ENCODE results near the gene SLC27A2.

The SLC27A2 gene

DNA sequence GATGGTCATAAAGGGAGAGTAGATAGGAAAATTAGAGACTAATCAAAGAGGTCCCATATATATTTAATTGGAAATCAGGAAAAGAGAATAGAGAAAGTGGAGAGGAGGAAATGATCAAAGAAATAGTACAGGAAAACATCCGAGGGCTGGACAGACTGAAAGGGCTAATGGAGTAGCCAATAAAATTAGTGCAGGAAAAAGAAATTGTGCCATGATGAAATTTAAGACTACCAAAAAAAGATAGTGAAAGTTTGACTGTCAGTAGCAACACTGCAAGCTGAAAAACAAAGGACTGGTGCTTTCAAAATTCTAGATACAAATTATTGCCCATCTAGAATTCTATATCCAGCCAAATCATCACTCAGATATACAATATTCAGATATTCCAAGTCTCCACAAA is 36.3 kb downstream of the SLC27A2 start:
- H3K27me3 ChIP-seq (replicated peaks; ENCODE audit: control insufficient read depth, insufficient read depth, low read length, poor library complexity, severe bottlenecking): no peaks in the 10 kb centered on the region
- H3K4me1 ChIP-seq (ENCODE audit: control insufficient read depth, insufficient read depth, low read length, poor library complexity, severe bottlenecking): no peaks in the 10 kb centered on the region
- H3K27ac ChIP-seq (ENCODE audit: insufficient read depth, low read length, poor library complexity, severe bottlenecking): no peak overlapping the region
- no peak overlapping the region for H3K4me3 ChIP-seq (ENCODE audit: insufficient read depth, low read depth, low read length, poor library complexity, severe bottlenecking)
- H3K36me3 ChIP-seq (ENCODE audit: control insufficient read depth, insufficient read depth, low read length): no peaks in the 10 kb centered on the region
- no peaks in the 10 kb centered on the region for H3K9me3 ChIP-seq (ENCODE audit: control insufficient read depth, low read length)
- DNase-seq: no peak

DNA sequence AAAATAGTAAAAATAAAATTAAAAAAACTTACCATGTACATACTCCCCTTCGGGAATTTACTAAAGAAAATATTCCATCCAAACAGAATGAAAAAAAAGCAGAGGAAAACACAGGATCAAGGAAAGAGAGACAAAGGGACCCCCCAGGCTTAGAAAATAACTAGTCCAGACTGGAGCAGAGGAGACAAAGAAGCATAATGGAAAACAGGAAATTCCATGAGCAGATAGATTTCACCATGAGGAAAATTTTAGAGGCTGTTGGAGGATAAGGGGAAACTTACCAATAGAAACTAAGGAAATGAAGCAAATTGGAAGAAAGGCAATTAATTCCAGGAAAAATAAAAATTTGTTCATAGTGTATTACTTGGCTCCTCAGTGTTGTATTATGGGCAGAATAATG is 36.7 kb downstream of the SLC27A2 start:
- H3K27ac ChIP-seq (ENCODE audit: insufficient read depth, low read length, poor library complexity, severe bottlenecking): no peak overlapping the region
- DNase-seq: no peak
- no peaks in the 10 kb centered on the region for H3K4me1 ChIP-seq (ENCODE audit: control insufficient read depth, insufficient read depth, low read length, poor library complexity, severe bottlenecking)
- no peaks in the 10 kb centered on the region for H3K9me3 ChIP-seq (ENCODE audit: control insufficient read depth, low read length)
- no peak overlapping the region for H3K4me3 ChIP-seq (ENCODE audit: insufficient read depth, low read depth, low read length, poor library complexity, severe bottlenecking)
- no peaks in the 10 kb centered on the region for H3K27me3 ChIP-seq (replicated peaks; ENCODE audit: control insufficient read depth, insufficient read depth, low read length, poor library complexity, severe bottlenecking)
- no peaks in the 10 kb centered on the region for H3K36me3 ChIP-seq (ENCODE audit: control insufficient read depth, insufficient read depth, low read length)

GRCh38 chr15:50219820-50220219 is 37.8 kb downstream of the SLC27A2 start:
- H3K27ac ChIP-seq (ENCODE audit: insufficient read depth, low read length, poor library complexity, severe bottlenecking): no peak overlapping the region
- no peak overlapping the region for H3K4me3 ChIP-seq (ENCODE audit: insufficient read depth, low read depth, low read length, poor library complexity, severe bottlenecking)
- H3K36me3 ChIP-seq (ENCODE audit: control insufficient read depth, insufficient read depth, low read length): no peaks in the 10 kb centered on the region
- no peaks in the 10 kb centered on the region for H3K9me3 ChIP-seq (ENCODE audit: control insufficient read depth, low read length)
- H3K27me3 ChIP-seq (replicated peaks; ENCODE audit: control insufficient read depth, insufficient read depth, low read length, poor library complexity, severe bottlenecking): no peaks in the 10 kb centered on the region
- H3K4me1 ChIP-seq (ENCODE audit: control insufficient read depth, insufficient read depth, low read length, poor library complexity, severe bottlenecking): no peaks in the 10 kb centered on the region
- DNase-seq: no peak

GRCh38 chr15:50222181-50222580 is 40.2 kb downstream of the SLC27A2 start:
- H3K27me3 ChIP-seq (replicated peaks; ENCODE audit: control insufficient read depth, insufficient read depth, low read length, poor library complexity, severe bottlenecking): no peaks in the 10 kb centered on the region
- no peaks in the 10 kb centered on the region for H3K9me3 ChIP-seq (ENCODE audit: control insufficient read depth, low read length)
- no peaks in the 10 kb centered on the region for H3K36me3 ChIP-seq (ENCODE audit: control insufficient read depth, insufficient read depth, low read length)
- no peak overlapping the region for H3K27ac ChIP-seq (ENCODE audit: insufficient read depth, low read length, poor library complexity, severe bottlenecking)
- H3K4me3 ChIP-seq (ENCODE audit: insufficient read depth, low read depth, low read length, poor library complexity, severe bottlenecking): no peak overlapping the region
- no peak for DNase-seq
- H3K4me1 ChIP-seq (ENCODE audit: control insufficient read depth, insufficient read depth, low read length, poor library complexity, severe bottlenecking): no peaks in the 10 kb centered on the region

- Histone ChIP-seq H3K27ac (ENCODE audit: insufficient read depth, low read length, poor library complexity, severe bottlenecking) (no peak overlapping the region), H3K4me3 (ENCODE audit: insufficient read depth, low read depth, low read length, poor library complexity, severe bottlenecking) (no peak overlapping the region), H3K27me3 (replicated peaks; ENCODE audit: control insufficient read depth, insufficient read depth, low read length, poor library complexity, severe bottlenecking) (no peaks in the 10 kb centered on the region), H3K36me3 (ENCODE audit: control insufficient read depth, insufficient read depth, low read length) (no peaks in the 10 kb centered on the region), H3K9me3 (ENCODE audit: control insufficient read depth, low read length) (no peaks in the 10 kb centered on the region), H3K4me1 (ENCODE audit: control insufficient read depth, insufficient read depth, low read length, poor library complexity, severe bottlenecking) (no peaks in the 10 kb centered on the region)
- no peak for DNase-seq
These were observed 42.6 kb downstream of the SLC27A2 start for GRCh38 chr15:50224606-50225005.

GRCh38 chr15:50225057-50225456 is 43.1 kb downstream of the SLC27A2 start:
- H3K27ac ChIP-seq (ENCODE audit: insufficient read depth, low read length, poor library complexity, severe bottlenecking): no peak overlapping the region
- no peaks in the 10 kb centered on the region for H3K9me3 ChIP-seq (ENCODE audit: control insufficient read depth, low read length)
- H3K4me1 ChIP-seq (ENCODE audit: control insufficient read depth, insufficient read depth, low read length, poor library complexity, severe bottlenecking): no peaks in the 10 kb centered on the region
- DNase-seq: no peak
- no peaks in the 10 kb centered on the region for H3K27me3 ChIP-seq (replicated peaks; ENCODE audit: control insufficient read depth, insufficient read depth, low read length, poor library complexity, severe bottlenecking)
- no peak overlapping the region for H3K4me3 ChIP-seq (ENCODE audit: insufficient read depth, low read depth, low read length, poor library complexity, severe bottlenecking)
- no peaks in the 10 kb centered on the region for H3K36me3 ChIP-seq (ENCODE audit: control insufficient read depth, insufficient read depth, low read length)

DNA sequence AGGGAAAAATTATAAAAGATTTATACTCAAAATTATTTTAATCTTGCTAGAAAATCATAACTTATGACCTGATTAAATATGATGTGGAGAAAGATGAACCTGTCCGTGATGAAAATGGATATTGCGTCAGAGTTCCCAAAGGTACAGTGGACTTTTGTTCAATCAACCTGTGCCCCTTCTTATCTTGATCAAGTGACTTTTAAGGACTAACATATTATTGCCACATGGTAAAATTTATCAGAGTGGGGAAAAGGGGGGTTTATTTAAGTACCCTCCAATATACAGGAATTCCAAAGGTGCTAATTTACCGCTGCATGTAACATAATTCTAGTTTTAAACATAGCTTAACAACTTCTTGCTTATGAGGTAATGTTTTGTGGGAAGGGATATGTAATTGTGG is 43.9 kb downstream of the SLC27A2 start:
- H3K27ac ChIP-seq (ENCODE audit: insufficient read depth, low read length, poor library complexity, severe bottlenecking): no peak overlapping the region
- no peaks in the 10 kb centered on the region for H3K36me3 ChIP-seq (ENCODE audit: control insufficient read depth, insufficient read depth, low read length)
- H3K27me3 ChIP-seq (replicated peaks; ENCODE audit: control insufficient read depth, insufficient read depth, low read length, poor library complexity, severe bottlenecking): no peaks in the 10 kb centered on the region

GRCh38 chr15:50227076-50227475 is 45.1 kb downstream of the SLC27A2 start:
- DNase-seq: no peak
- H3K4me3 ChIP-seq (ENCODE audit: insufficient read depth, low read depth, low read length, poor library complexity, severe bottlenecking): no peak overlapping the region
- H3K36me3 ChIP-seq (ENCODE audit: control insufficient read depth, insufficient read depth, low read length): no peaks in the 10 kb centered on the region
- H3K4me1 ChIP-seq (ENCODE audit: control insufficient read depth, insufficient read depth, low read length, poor library complexity, severe bottlenecking): no peaks in the 10 kb centered on the region
- H3K27ac ChIP-seq (ENCODE audit: insufficient read depth, low read length, poor library complexity, severe bottlenecking): no peak overlapping the region
- H3K9me3 ChIP-seq (ENCODE audit: control insufficient read depth, low read length): no peaks in the 10 kb centered on the region
- H3K27me3 ChIP-seq (replicated peaks; ENCODE audit: control insufficient read depth, insufficient read depth, low read length, poor library complexity, severe bottlenecking): no peaks in the 10 kb centered on the region

More for the DNA sequence above, 43.9 kb downstream of the SLC27A2 start:
- H3K9me3 ChIP-seq (ENCODE audit: control insufficient read depth, low read length): no peaks in the 10 kb centered on the region
- no peaks in the 10 kb centered on the region for H3K4me1 ChIP-seq (ENCODE audit: control insufficient read depth, insufficient read depth, low read length, poor library complexity, severe bottlenecking)
- DNase-seq: no peak
- no peak overlapping the region for H3K4me3 ChIP-seq (ENCODE audit: insufficient read depth, low read depth, low read length, poor library complexity, severe bottlenecking)

GRCh38 chr15:50228866-50229265 is 46.9 kb downstream of the SLC27A2 start:
- no peaks in the 10 kb centered on the region for H3K27me3 ChIP-seq (replicated peaks; ENCODE audit: control insufficient read depth, insufficient read depth, low read length, poor library complexity, severe bottlenecking)
- H3K36me3 ChIP-seq (ENCODE audit: control insufficient read depth, insufficient read depth, low read length): no peaks in the 10 kb centered on the region
- no peak for DNase-seq
- no peak overlapping the region for H3K27ac ChIP-seq (ENCODE audit: insufficient read depth, low read length, poor library complexity, severe bottlenecking)
- H3K4me3 ChIP-seq (ENCODE audit: insufficient read depth, low read depth, low read length, poor library complexity, severe bottlenecking): no peak overlapping the region
- no peaks in the 10 kb centered on the region for H3K4me1 ChIP-seq (ENCODE audit: control insufficient read depth, insufficient read depth, low read length, poor library complexity, severe bottlenecking)
- no peaks in the 10 kb centered on the region for H3K9me3 ChIP-seq (ENCODE audit: control insufficient read depth, low read length)

DNA sequence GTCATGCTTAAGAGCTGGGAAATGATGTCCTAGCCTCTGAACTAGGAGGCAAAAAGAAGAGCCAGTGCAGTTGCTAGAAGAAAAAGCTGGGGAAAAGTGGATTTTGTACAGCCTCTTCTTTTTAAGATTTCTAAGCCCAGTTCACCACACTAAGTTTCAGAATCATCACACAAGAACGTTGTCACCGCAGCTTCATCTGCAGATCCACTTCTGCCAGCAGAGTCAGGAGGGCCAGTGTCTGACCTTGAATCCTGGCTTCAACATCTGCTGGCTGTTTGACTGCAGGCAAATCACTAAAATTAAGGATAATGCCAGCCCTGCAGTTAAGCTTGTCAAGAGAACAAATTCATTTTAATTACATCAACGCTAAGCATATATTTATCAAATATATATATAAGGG is 47.3 kb downstream of the SLC27A2 start:
- Histone ChIP-seq H3K36me3 (ENCODE audit: control insufficient read depth, insufficient read depth, low read length) (no peaks in the 10 kb centered on the region), H3K9me3 (ENCODE audit: control insufficient read depth, low read length) (no peaks in the 10 kb centered on the region), H3K27me3 (replicated peaks; ENCODE audit: control insufficient read depth, insufficient read depth, low read length, poor library complexity, severe bottlenecking) (no peaks in the 10 kb centered on the region), H3K27ac (ENCODE audit: insufficient read depth, low read length, poor library complexity, severe bottlenecking) (no peak overlapping the region), H3K4me1 (ENCODE audit: control insufficient read depth, insufficient read depth, low read length, poor library complexity, severe bottlenecking) (no peaks in the 10 kb centered on the region), H3K4me3 (ENCODE audit: insufficient read depth, low read depth, low read length, poor library complexity, severe bottlenecking) (no peak overlapping the region)
- DNase-seq: no peak

- Histone ChIP-seq H3K27me3 (replicated peaks; ENCODE audit: control insufficient read depth, insufficient read depth, low read length, poor library complexity, severe bottlenecking) (no peaks in the 10 kb centered on the region), H3K27ac (ENCODE audit: insufficient read depth, low read length, poor library complexity, severe bottlenecking) (no peak overlapping the region)
These were observed 49.8 kb downstream of the SLC27A2 start for GRCh38 chr15:50231761-50232160.

More at GRCh38 chr15:50231761-50232160, 49.8 kb downstream of the SLC27A2 start:
- H3K36me3 ChIP-seq (ENCODE audit: control insufficient read depth, insufficient read depth, low read length): no peaks in the 10 kb centered on the region
- H3K9me3 ChIP-seq (ENCODE audit: control insufficient read depth, low read length): no peaks in the 10 kb centered on the region
- no peaks in the 10 kb centered on the region for H3K4me1 ChIP-seq (ENCODE audit: control insufficient read depth, insufficient read depth, low read length, poor library complexity, severe bottlenecking)
- no peak for DNase-seq
- no peak overlapping the region for H3K4me3 ChIP-seq (ENCODE audit: insufficient read depth, low read depth, low read length, poor library complexity, severe bottlenecking)

Data from effector memory CD4-positive, alpha-beta T cell (primary cell).